ENCODE measurements around the gene ERFL.
"Not testable (repeated sequence)": the region's sequence is repeated elsewhere in the genome, so short reads cannot be mapped to it uniquely, and the experiment has no call there.

The ERFL gene

GRCh38 chr19:41941410-41942202, 13.4 kb upstream of the ERFL start:
- no peak for DNase-seq

GRCh38 chr19:41940731-41941409, 12.6 kb upstream of the ERFL start:
- DNase-seq = no peak

GRCh38 chr19:41939861-41940730, 11.8 kb upstream of the ERFL start:
- DNase-seq = no peak

GRCh38 chr19:41939209-41939608, 11.0 kb upstream of the ERFL start:
- DNase-seq = not testable (repeated sequence)

- peak; percentile 24 for DNase-seq
These were observed 9.5 kb upstream of the ERFL start for GRCh38 chr19:41937525-41938468.

GRCh38 chr19:41936961-41937360, 8.7 kb upstream of the ERFL start:
- DNase-seq = no peak

- DNase-seq = no peak
These were observed 8.2 kb upstream of the ERFL start for GRCh38 chr19:41936416-41936850.

- no peak for DNase-seq
These were observed 7.6 kb upstream of the ERFL start for GRCh38 chr19:41935760-41936415.

- DNase-seq = peak; percentile 44
These were observed 6.7 kb upstream of the ERFL start for GRCh38 chr19:41934849-41935374.

- DNase-seq = peak; percentile 33
These were observed 5.6 kb upstream of the ERFL start for GRCh38 chr19:41933693-41934426.

GRCh38 chr19:41932720-41933332, 4.6 kb upstream of the ERFL start:
- DNase-seq = no peak

GRCh38 chr19:41932259-41932719, 4.0 kb upstream of the ERFL start:
- DNase-seq = no peak

- DNase-seq = no peak
These were observed 2.8 kb upstream of the ERFL start for GRCh38 chr19:41930926-41931592.

GRCh38 chr19:41930322-41930722, 2.1 kb upstream of the ERFL start:
- DNase-seq = no peak

- no peak for DNase-seq
These were observed 1.4 kb upstream of the ERFL start for GRCh38 chr19:41929536-41930071.

- DNase-seq = no peak
These were observed 696 bp upstream of the ERFL start for GRCh38 chr19:41928754-41929535.

GRCh38 chr19:41927497-41928192, 604 bp downstream of the ERFL start:
- DNase-seq = no peak

Data from GDM1 (cell line).